Muscle layer of colon (tissue), 2 donors: ENCODE data around the gene ZBTB37.

ENCODE experiments used
- H3K27ac ChIP-seq: one replicate; pipeline ENCODE4 v1.7.0; 2013; ENCODE audit warnings: low read depth, mild to moderate bottlenecking, low read length, moderate library complexity
- H3K27me3 ChIP-seq, 2 donors: one replicate each; pipeline ENCODE4 v1.7.0; 2013; ENCODE audit warnings: low read length in 2 of 2, mild to moderate bottlenecking in 2 of 2; ENCODE audit not compliant: insufficient read depth in 2 of 2, control insufficient read depth in 1 of 2
- H3K36me3 ChIP-seq: one replicate; pipeline ENCODE4 v1.7.0; 2013; ENCODE audit warnings: mild to moderate bottlenecking, low read length; ENCODE audit not compliant: insufficient read depth
- H3K4me1 ChIP-seq: one replicate; pipeline ENCODE4 v1.7.0; 2013; ENCODE audit warnings: mild to moderate bottlenecking, low read length; ENCODE audit not compliant: insufficient read depth
- H3K4me3 ChIP-seq, 2 donors: one replicate each; pipeline ENCODE4 v1.7.0; 2013; ENCODE audit warnings: low read length in 2 of 2, low read depth in 1 of 2, mild to moderate bottlenecking in 1 of 2, moderate library complexity in 1 of 2
- H3K9ac ChIP-seq: one replicate; pipeline ENCODE4 v1.7.0; 2013; ENCODE audit warnings: low read length
- H3K9me3 ChIP-seq: one replicate; pipeline ENCODE4 v1.7.0; 2013; ENCODE audit warnings: mild to moderate bottlenecking, low read length
- donor health status: abdominal sarcoma.
- donor health status: Adenocarcinoma of cecum.

ZBTB37 gene

GRCh38 chr1:173868266-173869020 is at the start of gene ZBTB37:
Gene ZBTB37 (plus strand): TSS chr1:173868380. CDS start chr1:173870226, 1,846 bp downstream.
- Histone ChIP-seq H3K4me1 (peaks cover 18% of the 10 kb centered on the region), H3K4me3 (peak within 1 kb of the TSS; percentile 76 to 80), H3K9ac (peak within 1 kb of the TSS; percentile 85), H3K27me3 (no peaks in the 10 kb centered on the region), H3K27ac (peak within 1 kb of the TSS; percentile 97), H3K9me3 (no peaks in the 10 kb centered on the region), H3K36me3 (peaks cover 37% of the 10 kb centered on the region)

GRCh38 chr1:173818459-173818858 is 49.7 kb upstream of the ZBTB37 start:
- Histone ChIP-seq H3K9me3 (no peaks in the 10 kb centered on the region), H3K4me1 (peaks cover 6% of the 10 kb centered on the region), H3K36me3 (no peaks in the 10 kb centered on the region)

GRCh38 chr1:173821680-173822079 is 46.5 kb upstream of the ZBTB37 start:
- no peak overlapping the region for H3K9ac ChIP-seq
- H3K36me3 ChIP-seq = no peaks in the 10 kb centered on the region
- H3K4me1 ChIP-seq = peaks cover 9% of the 10 kb centered on the region
- H3K4me3 ChIP-seq = no peak overlapping the region
- no peaks in the 10 kb centered on the region for H3K9me3 ChIP-seq
- no peak overlapping the region for H3K27ac ChIP-seq
- H3K27me3 ChIP-seq = no peaks in the 10 kb centered on the region

More at GRCh38 chr1:173818459-173818858, 49.7 kb upstream of the ZBTB37 start:
- no peak overlapping the region for H3K27ac ChIP-seq
- no peak overlapping the region for H3K4me3 ChIP-seq
- H3K9ac ChIP-seq = no peak overlapping the region
- no peaks in the 10 kb centered on the region for H3K27me3 ChIP-seq

DNA sequence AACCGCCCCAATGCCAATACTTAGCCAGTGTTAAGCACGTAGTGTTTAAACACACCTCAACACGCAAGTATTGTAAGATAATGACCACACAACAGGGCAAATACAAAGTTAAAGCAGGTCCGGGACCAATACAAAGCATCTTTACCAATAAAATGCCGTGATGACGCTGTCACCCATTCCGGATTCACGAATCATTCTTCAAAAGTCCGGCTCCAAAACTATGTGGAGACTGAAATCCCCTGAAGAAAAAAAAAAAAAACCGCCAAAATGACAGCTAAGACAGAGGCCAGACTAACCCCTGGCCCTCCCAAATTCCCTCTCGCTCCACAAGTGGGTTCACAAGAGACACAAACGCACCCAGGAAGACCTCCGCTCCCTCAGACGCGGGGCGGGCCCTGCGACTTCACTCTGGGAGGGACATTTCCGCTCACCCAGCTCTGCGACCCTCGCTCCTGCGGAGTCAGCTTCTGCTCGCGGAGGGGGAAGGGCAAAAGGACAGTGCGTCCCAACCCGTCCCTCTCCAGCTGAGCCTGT is 44.3 kb upstream of the ZBTB37 start:
- peak overlapping the region; percentile 63 for H3K27ac ChIP-seq

DNA sequence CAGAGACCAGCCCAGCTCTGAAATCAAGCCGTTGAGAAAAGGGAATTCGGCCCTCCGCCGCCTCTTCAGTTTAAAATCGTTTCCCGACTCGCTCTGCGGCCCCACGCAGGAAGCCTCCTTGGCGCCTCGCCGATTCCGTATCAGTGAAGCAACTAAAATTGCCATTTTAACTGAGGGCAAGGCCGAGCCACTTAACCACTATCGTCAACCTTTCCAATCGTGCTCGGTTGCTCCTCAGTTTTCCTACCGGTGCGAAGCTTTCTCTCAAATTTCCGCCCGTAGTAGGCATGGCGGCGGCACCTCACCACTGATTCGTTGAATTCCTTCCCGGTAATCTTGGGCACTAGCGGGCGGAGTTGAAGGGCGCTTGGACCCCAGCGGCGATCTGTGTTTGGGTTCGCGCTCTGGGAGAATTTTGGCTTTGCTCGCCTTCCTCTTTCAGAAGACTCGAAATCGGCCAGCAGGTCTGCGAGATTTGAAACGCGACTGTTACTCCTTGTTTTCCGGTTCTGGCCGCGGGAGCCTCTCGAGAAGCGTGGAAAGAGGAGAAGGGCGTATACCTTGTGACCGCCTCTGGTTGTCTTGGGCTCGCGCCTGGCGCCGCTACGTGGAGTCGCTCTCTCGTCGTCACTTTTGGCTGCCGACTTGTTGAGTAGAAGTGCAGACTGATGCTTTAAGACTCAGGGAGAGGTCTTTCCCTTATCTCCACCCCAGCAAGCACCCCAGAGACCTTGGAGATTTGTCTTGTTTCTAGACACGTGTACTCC is 43.7 kb upstream of the ZBTB37 start, which contains the start of the genes CENPL and DARS2:
Gene CENPL, minus strand, starts transcription at position 569 of the 767 bp plus-strand sequence. CDS start 13,584 bp downstream, outside the sequence.
Gene DARS2, plus strand, starts transcription at position 359 of the 767 bp plus-strand sequence. CDS start 557 bp downstream, outside the sequence.
- Histone ChIP-seq H3K27me3 (no peaks in the 10 kb centered on the region), H3K9ac (peak within 1 kb of the TSS; percentile 55), H3K36me3 (no peaks in the 10 kb centered on the region), H3K9me3 (no peaks in the 10 kb centered on the region), H3K4me1 (peaks cover 9% of the 10 kb centered on the region), H3K27ac (peak within 1 kb of the TSS; percentile 89), H3K4me3 (peak within 1 kb of the TSS; percentile 71 to 93)

More for the DNA sequence above, 44.3 kb upstream of the ZBTB37 start:
- Histone ChIP-seq H3K4me3 (peak overlapping the region; percentile 71 to 93), H3K4me1 (peaks cover 9% of the 10 kb centered on the region), H3K27me3 (no peaks in the 10 kb centered on the region), H3K36me3 (no peaks in the 10 kb centered on the region), H3K9ac (peak overlapping the region; percentile 55), H3K9me3 (no peaks in the 10 kb centered on the region)

DNA sequence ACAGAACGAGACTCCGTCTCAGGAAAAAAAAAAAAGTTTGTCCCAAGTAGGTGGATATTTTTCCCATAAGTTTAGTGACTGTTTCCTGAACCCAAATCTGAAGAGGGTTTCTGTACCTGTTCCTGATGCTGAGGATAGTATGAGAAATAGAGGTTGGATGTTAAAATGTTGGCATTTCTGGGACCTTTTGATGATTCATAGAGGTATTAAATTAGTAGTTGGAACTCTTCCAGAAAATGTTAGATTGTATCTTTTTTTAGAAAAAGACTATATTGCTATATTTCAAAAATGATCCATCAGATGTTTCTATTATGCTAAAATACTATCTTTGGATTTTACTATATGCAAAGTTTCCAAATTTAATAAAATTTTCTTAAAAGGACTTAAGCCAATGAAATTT is 40.6 kb upstream of the ZBTB37 start:
- H3K27ac ChIP-seq = no peak overlapping the region
- H3K9ac ChIP-seq = no peak overlapping the region
- H3K4me1 ChIP-seq = peaks cover 9% of the 10 kb centered on the region
- peaks cover 6% of the 10 kb centered on the region for H3K36me3 ChIP-seq
- no peaks in the 10 kb centered on the region for H3K9me3 ChIP-seq
- H3K27me3 ChIP-seq = no peaks in the 10 kb centered on the region
- H3K4me3 ChIP-seq = no peak overlapping the region

GRCh38 chr1:173832748-173833147 is 35.4 kb upstream of the ZBTB37 start:
- no peaks in the 10 kb centered on the region for H3K4me1 ChIP-seq
- H3K27me3 ChIP-seq = no peaks in the 10 kb centered on the region
- H3K9ac ChIP-seq = no peak overlapping the region
- no peak overlapping the region for H3K27ac ChIP-seq
- peaks cover 6% of the 10 kb centered on the region for H3K36me3 ChIP-seq
- no peak overlapping the region for H3K4me3 ChIP-seq
- H3K9me3 ChIP-seq = no peaks in the 10 kb centered on the region

- H3K4me1 ChIP-seq = no peaks in the 10 kb centered on the region
- H3K9ac ChIP-seq = no peak overlapping the region
- no peak overlapping the region for H3K4me3 ChIP-seq
- H3K27ac ChIP-seq = no peak overlapping the region
- peaks cover 15% of the 10 kb centered on the region for H3K36me3 ChIP-seq
- H3K27me3 ChIP-seq = no peaks in the 10 kb centered on the region
- H3K9me3 ChIP-seq = no peaks in the 10 kb centered on the region
Observed at GRCh38 chr1:173852105-173852504, 16.1 kb upstream of the ZBTB37 start.

- no peak overlapping the region for H3K27ac ChIP-seq
- H3K4me1 ChIP-seq = no peaks in the 10 kb centered on the region
- H3K36me3 ChIP-seq = peaks cover 24% of the 10 kb centered on the region
- no peak overlapping the region for H3K9ac ChIP-seq
- no peaks in the 10 kb centered on the region for H3K9me3 ChIP-seq
- H3K4me3 ChIP-seq = no peak overlapping the region
- H3K27me3 ChIP-seq = no peaks in the 10 kb centered on the region
Observed at GRCh38 chr1:173853074-173853473, 15.1 kb upstream of the ZBTB37 start.

DNA sequence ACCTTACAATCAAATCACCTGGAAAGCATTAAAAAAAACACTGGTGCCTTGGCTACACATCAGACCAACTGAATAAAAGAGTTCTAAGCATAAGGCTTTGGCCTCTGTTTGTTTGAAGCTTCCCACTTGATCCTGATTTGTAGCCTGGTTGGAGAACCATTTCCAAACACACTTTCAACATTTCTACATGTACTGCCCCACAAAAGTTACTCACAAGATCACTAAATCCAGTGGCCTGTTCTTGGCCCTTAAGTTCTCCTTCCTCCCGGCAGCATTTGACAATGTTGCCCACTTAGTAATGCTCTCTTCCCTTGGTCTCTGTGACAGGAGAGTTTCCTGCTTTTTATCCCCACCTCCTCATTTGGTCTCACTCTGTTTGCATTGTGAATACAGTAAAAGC is 12.2 kb upstream of the ZBTB37 start:
- no peaks in the 10 kb centered on the region for H3K9me3 ChIP-seq
- peaks cover 24% of the 10 kb centered on the region for H3K36me3 ChIP-seq
- H3K9ac ChIP-seq = no peak overlapping the region
- H3K27me3 ChIP-seq = no peaks in the 10 kb centered on the region
- no peak overlapping the region for H3K27ac ChIP-seq
- no peaks in the 10 kb centered on the region for H3K4me1 ChIP-seq
- no peak overlapping the region for H3K4me3 ChIP-seq

GRCh38 chr1:173856903-173857302 is 11.3 kb upstream of the ZBTB37 start:
- Histone ChIP-seq H3K9ac (no peak overlapping the region), H3K27ac (no peak overlapping the region), H3K36me3 (peaks cover 24% of the 10 kb centered on the region)

More at GRCh38 chr1:173856903-173857302, 11.3 kb upstream of the ZBTB37 start:
- H3K9me3 ChIP-seq = no peaks in the 10 kb centered on the region
- no peaks in the 10 kb centered on the region for H3K4me1 ChIP-seq
- H3K4me3 ChIP-seq = no peak overlapping the region
- no peaks in the 10 kb centered on the region for H3K27me3 ChIP-seq
